Suprapubic skin (tissue), 3 donors: ENCODE data around the gene SLC7A11.

Source experiments
- EP300 ChIP-seq: sonication (generic); formaldehyde crosslinking; IDR thresholded peaks from one replicate; pipeline ENCODE4 v1.6.1; 2017; ENCODE audit warnings: antibody characterized with exemption
- TF ChIP-seq, protein P1 (sequence below), 2 donors: fragments of 200-600 bp in 1 of 2; fragments of 450-650 bp in 1 of 2; sonication (generic) in 1 of 2; IDR thresholded peaks; one replicate each; pipeline ENCODE4 v1.5.1; 2016 to 2019; ENCODE audit warnings: antibody characterized with exemption in 2 of 2, mild to moderate bottlenecking in 1 of 2, moderate library complexity in 1 of 2

DNA sequence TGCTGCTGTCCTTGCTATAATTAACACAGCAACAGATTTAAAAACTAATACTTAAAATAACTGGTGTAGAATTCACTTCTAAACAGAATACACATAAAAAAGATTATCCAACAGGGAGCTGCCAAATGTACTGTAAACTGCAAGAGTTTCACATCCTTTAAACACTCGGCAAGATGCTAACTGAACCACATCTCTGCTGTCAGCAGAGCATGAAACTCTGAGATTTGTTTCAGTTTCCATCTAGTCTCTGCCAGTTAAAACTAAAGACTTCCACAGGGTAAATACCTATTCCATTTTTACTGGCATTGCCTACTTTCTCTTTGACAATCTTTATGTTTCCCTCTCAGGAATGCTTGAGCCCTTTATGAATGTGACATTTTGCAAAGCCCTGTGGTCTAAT lies 127.7 kb downstream of the SLC7A11 start:
- no peak for TF ChIP-seq EP300
- TF ChIP-seq, protein P1, sequence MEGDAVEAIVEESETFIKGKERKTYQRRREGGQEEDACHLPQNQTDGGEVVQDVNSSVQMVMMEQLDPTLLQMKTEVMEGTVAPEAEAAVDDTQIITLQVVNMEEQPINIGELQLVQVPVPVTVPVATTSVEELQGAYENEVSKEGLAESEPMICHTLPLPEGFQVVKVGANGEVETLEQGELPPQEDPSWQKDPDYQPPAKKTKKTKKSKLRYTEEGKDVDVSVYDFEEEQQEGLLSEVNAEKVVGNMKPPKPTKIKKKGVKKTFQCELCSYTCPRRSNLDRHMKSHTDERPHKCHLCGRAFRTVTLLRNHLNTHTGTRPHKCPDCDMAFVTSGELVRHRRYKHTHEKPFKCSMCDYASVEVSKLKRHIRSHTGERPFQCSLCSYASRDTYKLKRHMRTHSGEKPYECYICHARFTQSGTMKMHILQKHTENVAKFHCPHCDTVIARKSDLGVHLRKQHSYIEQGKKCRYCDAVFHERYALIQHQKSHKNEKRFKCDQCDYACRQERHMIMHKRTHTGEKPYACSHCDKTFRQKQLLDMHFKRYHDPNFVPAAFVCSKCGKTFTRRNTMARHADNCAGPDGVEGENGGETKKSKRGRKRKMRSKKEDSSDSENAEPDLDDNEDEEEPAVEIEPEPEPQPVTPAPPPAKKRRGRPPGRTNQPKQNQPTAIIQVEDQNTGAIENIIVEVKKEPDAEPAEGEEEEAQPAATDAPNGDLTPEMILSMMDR (IDR thresholded peaks at IDR 0.05), result no peak
